Right atrium auricular region (tissue), 2 donors: ENCODE data around the gene RSF1. TPM values are rescaled to one million over a fixed set of nuclear protein-coding genes. Genes with fewer than 3 reads are reported as not detected.
"Not testable (repeated sequence)": the region's sequence is repeated elsewhere in the genome, so short reads cannot be mapped to it uniquely, and the experiment has no call there.

Experiments
- DNase-seq: peaks from one replicate; pipeline ENCODE4 v3.0.0-alpha.2; 2019; ENCODE audit warnings: low spot score
- H3K27ac ChIP-seq, 2 donors: fragments of 200-600 bp; sonication (generic); 1 replicate in 1 of 2; 2 replicates in 1 of 2; pipeline ENCODE4 v1.5.1; 2016 to 2019
- H3K27me3 ChIP-seq, 2 donors: fragments of 200-600 bp; sonication (generic); one replicate each; pipeline versions ENCODE4 v1.5.1 to v1.6.0; 2017 to 2019
- H3K36me3 ChIP-seq: fragments of 200-600 bp; sonication (generic); one replicate; pipeline ENCODE4 v1.5.1; 2016
- H3K4me1 ChIP-seq, 2 donors: fragments of 200-600 bp; sonication (generic); one replicate each; pipeline versions ENCODE4 v1.5.1 to v1.6.0; 2017 to 2019
- H3K4me3 ChIP-seq, 2 donors: fragments of 200-600 bp; sonication (generic); 1 replicate in 1 of 2; 2 replicates in 1 of 2; pipeline ENCODE4 v1.5.1; 2017 to 2019; ENCODE audit warnings: mild to moderate bottlenecking in 1 of 2, moderate library complexity in 1 of 2
- H3K9me3 ChIP-seq, 2 donors: fragments of 200-600 bp; sonication (generic); one replicate each; pipeline ENCODE4 v1.5.1; 2019
- total RNA-seq, 2 donors: library from RNA; depleted of rRNA; stranded (reverse); fragments of >200 nt; gene quantifications; one replicate each; pipeline ENCODE4 v1.1.0, GENCODE V29; 2016
- TF ChIP-seq, protein P1 (sequence below), 2 donors: fragments of 200-600 bp; sonication (generic); IDR thresholded peaks; one replicate each; pipeline ENCODE4 v1.5.1; 2019; ENCODE audit warnings: antibody characterized with exemption in 2 of 2

RSF1 gene
- total RNA-seq, 2 donors from 2014 or later, result 37.8 to 49.9 TPM

DNA sequence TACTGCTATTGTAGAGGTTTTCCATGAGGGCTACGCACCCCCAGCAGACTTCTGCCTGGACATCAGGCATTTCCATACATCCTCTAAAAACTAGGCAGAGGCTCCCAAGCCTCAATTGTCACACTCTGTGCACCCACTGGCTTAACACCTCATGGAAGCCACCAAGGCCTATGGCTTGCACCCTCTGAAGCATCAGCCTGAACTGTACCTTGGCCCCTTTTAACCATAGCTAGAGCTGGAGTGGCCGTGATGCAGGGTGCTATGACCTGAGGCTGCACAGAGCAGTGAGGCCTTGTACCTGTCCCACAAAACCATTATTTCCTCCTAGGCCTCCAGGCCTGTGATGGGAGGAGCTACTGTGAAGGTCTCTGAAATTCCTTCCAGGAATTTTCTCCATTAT lies 34.3 kb upstream of the RSF1 start:
- Histone ChIP-seq H3K4me1 (no peaks in the 10 kb centered on the region), H3K27ac (no peak overlapping the region), H3K36me3 (peaks cover 35% of the 10 kb centered on the region), H3K27me3 (no peaks in the 10 kb centered on the region), H3K4me3 (no peak overlapping the region), H3K9me3 (peaks cover 0 to 7% of the 10 kb centered on the region in 2 donors)
- DNase-seq, result no peak
- TF ChIP-seq, protein P1, sequence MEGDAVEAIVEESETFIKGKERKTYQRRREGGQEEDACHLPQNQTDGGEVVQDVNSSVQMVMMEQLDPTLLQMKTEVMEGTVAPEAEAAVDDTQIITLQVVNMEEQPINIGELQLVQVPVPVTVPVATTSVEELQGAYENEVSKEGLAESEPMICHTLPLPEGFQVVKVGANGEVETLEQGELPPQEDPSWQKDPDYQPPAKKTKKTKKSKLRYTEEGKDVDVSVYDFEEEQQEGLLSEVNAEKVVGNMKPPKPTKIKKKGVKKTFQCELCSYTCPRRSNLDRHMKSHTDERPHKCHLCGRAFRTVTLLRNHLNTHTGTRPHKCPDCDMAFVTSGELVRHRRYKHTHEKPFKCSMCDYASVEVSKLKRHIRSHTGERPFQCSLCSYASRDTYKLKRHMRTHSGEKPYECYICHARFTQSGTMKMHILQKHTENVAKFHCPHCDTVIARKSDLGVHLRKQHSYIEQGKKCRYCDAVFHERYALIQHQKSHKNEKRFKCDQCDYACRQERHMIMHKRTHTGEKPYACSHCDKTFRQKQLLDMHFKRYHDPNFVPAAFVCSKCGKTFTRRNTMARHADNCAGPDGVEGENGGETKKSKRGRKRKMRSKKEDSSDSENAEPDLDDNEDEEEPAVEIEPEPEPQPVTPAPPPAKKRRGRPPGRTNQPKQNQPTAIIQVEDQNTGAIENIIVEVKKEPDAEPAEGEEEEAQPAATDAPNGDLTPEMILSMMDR (IDR thresholded peaks at IDR 0.05), result no peak

DNA sequence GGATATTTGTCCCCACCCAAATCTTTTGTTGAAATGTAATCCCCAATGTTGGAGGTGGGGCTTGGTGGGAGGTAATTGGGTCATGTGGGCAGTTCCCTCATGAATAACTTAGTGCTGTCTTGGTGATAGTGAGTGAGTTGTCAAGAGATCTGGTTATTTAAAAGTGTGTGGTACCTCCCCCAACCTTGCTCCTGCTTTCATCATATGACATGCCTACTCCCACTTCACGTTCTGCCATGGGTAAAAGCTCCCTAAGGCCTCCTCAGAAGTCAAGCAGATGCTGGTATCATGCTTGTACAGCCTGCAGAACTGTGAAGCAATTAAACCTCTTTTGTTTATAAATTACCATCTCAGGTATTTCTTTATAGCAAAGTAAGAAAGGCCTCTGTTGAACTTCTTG lies 31.0 kb upstream of the RSF1 start:
- H3K27me3 ChIP-seq, result no peaks in the 10 kb centered on the region
- H3K36me3 ChIP-seq, result peaks cover 47% of the 10 kb centered on the region
- H3K27ac ChIP-seq, result no peak overlapping the region
- no peaks in the 10 kb centered on the region for H3K4me1 ChIP-seq
- H3K4me3 ChIP-seq, result no peak overlapping the region
- H3K9me3 ChIP-seq, result peaks cover 0 to 7% of the 10 kb centered on the region in 2 donors
- TF ChIP-seq, protein P1 (IDR thresholded peaks at IDR 0.05), result no peak
- no peak for DNase-seq

DNA sequence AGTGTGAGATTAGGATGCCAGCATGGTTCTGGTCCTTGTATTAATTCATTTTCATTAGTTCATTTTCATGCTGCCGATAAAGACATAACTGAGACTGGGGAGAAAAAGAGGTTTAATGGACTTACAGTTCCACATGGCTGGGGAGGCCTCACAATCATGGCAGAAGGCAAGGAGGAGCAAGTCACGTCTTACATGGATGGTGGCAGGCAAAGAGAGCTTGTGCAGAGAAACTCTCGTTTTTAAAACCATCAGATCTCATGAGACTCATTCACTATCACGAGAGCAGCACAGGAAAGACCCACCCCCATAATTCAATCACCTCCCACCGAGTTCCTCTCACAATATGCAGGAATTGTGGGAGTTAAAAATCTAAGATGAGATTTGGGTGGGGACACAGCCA lies 23.2 kb upstream of the RSF1 start:
- H3K4me3 ChIP-seq, H3K9me3 ChIP-seq, H3K4me1 ChIP-seq, H3K27ac ChIP-seq, DNase-seq, H3K27me3 ChIP-seq: not testable (repeated sequence)
- H3K36me3 ChIP-seq, result peaks cover 50% of the 10 kb centered on the region

DNA sequence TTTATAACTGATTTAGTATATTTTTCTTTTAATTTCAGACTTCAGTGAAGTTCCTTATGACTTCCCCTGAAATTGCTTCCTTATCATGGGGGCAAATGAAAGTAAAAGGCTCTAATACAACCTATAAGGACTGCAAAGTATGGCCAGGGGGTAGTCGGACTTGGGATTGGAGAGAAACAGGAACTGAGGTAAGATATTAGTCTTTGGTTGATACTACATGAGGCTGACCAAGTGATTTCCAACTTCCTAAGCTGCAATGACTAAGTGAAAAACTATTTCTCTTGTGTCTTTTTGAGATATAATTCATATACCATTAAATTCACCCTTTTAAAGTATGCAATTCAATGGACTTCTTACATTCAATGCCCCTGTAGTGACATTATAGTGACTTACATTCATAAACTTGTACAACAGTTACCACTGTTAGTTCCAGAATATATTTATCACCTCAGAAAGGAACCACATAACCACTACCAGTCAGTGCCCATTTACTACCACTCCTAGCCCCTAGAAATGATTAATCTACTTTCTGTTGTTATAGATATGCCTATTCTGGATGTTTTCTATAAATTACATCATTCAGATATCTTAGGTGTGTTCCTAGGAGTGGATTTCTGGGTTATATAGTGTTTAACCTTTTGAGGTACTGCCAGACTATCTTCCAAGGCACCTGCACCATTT lies 22.1 kb upstream of the RSF1 start:
- Histone ChIP-seq H3K4me3 (no peak overlapping the region), H3K27me3 (no peaks in the 10 kb centered on the region)
- TF ChIP-seq, protein P1 (IDR thresholded peaks at IDR 0.05), result no peak

DNA sequence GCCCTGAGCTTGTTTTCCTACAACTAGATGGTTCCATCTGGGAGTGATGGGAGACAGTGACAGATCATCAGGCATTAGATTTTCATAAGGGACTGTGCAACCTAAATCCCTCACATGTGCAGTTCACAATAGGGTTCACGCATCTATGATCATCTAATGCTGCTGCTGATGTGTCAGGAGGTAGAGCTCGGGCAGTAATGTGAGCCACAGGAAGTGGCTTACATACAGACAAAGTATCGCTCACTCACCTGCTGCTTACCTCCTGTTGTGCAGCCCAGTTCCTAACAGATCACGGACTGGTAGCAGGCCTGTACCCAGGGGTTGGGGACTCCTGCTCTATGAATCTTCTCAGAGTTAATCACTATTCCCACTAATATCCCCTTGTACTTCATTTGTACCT lies 12.8 kb upstream of the RSF1 start:
- H3K9me3 ChIP-seq, result no peaks in the 10 kb centered on the region
- TF ChIP-seq, protein P1 (IDR thresholded peaks at IDR 0.05), result no peak
- no peak overlapping the region for H3K4me3 ChIP-seq
- peaks cover 6% of the 10 kb centered on the region for H3K36me3 ChIP-seq
- H3K27ac ChIP-seq, result no peak overlapping the region
- no peak for DNase-seq
- no peaks in the 10 kb centered on the region for H3K27me3 ChIP-seq
- H3K4me1 ChIP-seq, result no peaks in the 10 kb centered on the region

More for the DNA sequence above, 22.1 kb upstream of the RSF1 start:
- H3K36me3 ChIP-seq, result peaks cover 43% of the 10 kb centered on the region
- no peak for DNase-seq
- no peaks in the 10 kb centered on the region for H3K4me1 ChIP-seq
- H3K27ac ChIP-seq, result no peak overlapping the region
- peaks cover 0 to 10% of the 10 kb centered on the region in 2 donors for H3K9me3 ChIP-seq

DNA sequence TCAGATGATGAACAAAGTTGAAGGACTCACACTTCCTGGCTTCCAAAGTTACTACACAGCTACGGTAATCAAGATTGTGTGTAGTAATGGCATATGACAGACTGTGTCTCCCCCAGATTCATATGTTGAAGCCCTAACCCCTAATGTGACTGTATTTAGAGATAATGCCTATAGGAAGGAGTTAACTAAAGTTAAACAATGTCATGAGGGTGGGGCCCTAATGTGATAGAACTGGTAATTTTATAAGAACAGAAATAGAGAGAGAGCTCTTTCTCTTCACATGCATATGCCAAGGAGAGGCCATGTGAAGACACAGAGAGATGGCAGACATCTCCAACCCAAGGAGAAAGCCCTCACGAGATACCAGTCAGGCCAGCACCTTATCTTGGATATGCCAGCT lies 8.4 kb upstream of the RSF1 start:
- H3K4me1 ChIP-seq, result peaks cover 0 to 3% of the 10 kb centered on the region in 2 donors
- no peaks in the 10 kb centered on the region for H3K9me3 ChIP-seq
- no peaks in the 10 kb centered on the region for H3K27me3 ChIP-seq
- no peak overlapping the region for H3K4me3 ChIP-seq
- H3K36me3 ChIP-seq, result no peaks in the 10 kb centered on the region
- DNase-seq, result no peak
- no peak overlapping the region for H3K27ac ChIP-seq
- TF ChIP-seq, protein P1 (IDR thresholded peaks at IDR 0.05), result no peak
